ENCODE measurements around the gene CMA1.
"Not testable (repeated sequence)": the region's sequence is repeated elsewhere in the genome, so short reads cannot be mapped to it uniquely, and the experiment has no call there.

CMA1 gene

GRCh38 chr14:24508155-24508840, at the start of gene CMA1:
TSS of gene CMA1 (minus strand) at chr14:24508265. CDS start at chr14:24508235, 30 bp downstream.
- no peak for TF ChIP-seq CTCF (conservative IDR thresholded peaks at IDR 0.05; ENCODE audit: control insufficient read depth, insufficient read depth, low read depth, low read length)
- DNase-seq (ENCODE audit: low read depth) = no peak
- no peak within 1 kb of the TSS for H3K4me3 ChIP-seq (ENCODE audit: control insufficient read depth, low read depth, low read length)

DNA sequence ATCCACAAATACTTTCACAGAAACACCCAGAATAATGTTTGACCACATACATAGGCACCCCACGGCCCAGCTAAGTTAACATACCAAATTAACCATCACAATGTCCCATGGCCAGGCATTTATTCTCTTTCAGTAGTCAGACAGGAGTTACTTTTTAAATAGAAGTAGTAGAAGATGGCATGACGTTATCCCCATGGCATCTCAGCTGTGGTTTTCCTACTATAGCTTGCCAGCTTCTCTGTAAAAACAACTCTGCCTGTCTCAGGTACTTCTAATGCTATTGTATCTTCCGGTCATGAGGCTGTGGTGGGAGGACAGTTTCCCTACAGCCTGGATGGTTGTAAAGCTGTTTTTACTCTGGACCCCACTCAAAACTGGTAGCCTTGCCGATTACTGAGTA, 48.7 kb upstream of the CMA1 start:
- no peak for TF ChIP-seq CTCF (conservative IDR thresholded peaks at IDR 0.05; ENCODE audit: control insufficient read depth, insufficient read depth, low read depth, low read length)
- peak; percentile 2 for DNase-seq (ENCODE audit: low read depth)
- H3K4me3 ChIP-seq (ENCODE audit: control insufficient read depth, low read depth, low read length) = no peak overlapping the region

GRCh38 chr14:24549064-24549463, 41.0 kb upstream of the CMA1 start:
- H3K4me3 ChIP-seq (ENCODE audit: control insufficient read depth, low read depth, low read length); DNase-seq (ENCODE audit: low read depth): not testable (repeated sequence)

- DNase-seq (ENCODE audit: low read depth) = peak; percentile 1
- H3K4me3 ChIP-seq (ENCODE audit: control insufficient read depth, low read depth, low read length) = no peak overlapping the region
- no peak for TF ChIP-seq CTCF (conservative IDR thresholded peaks at IDR 0.05; ENCODE audit: control insufficient read depth, insufficient read depth, low read depth, low read length)
Observed at GRCh38 chr14:24542346-24542936, 34.4 kb upstream of the CMA1 start.

- no peak for DNase-seq (ENCODE audit: low read depth)
- no peak for TF ChIP-seq CTCF (conservative IDR thresholded peaks at IDR 0.05; ENCODE audit: control insufficient read depth, insufficient read depth, low read depth, low read length)
- H3K4me3 ChIP-seq (ENCODE audit: control insufficient read depth, low read depth, low read length) = no peak overlapping the region
Observed at GRCh38 chr14:24535737-24536136, 27.7 kb upstream of the CMA1 start.

DNA sequence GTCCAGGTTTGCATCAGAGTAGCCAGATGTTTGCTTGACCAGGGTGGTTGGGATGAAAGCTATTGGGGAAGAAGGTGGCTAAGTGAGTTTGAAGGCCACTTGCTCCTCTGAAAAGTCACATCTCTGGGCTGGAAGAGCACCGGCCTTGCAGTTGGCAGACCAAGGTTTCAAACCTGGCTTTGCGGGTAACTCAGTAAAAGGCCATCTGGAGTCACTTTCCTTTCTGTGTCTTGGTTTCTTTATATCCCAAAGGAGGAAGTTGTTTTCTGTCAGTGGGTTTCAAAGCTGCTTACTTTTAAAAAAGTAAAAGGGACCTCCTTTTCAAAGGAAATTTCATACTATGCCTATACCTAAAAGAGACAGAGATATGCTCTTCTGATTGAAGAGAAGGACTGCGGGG, 26.2 kb upstream of the CMA1 start:
- no peak overlapping the region for H3K4me3 ChIP-seq (ENCODE audit: control insufficient read depth, low read depth, low read length)
- TF ChIP-seq CTCF (conservative IDR thresholded peaks at IDR 0.05; ENCODE audit: control insufficient read depth, insufficient read depth, low read depth, low read length) = no peak
- no peak for DNase-seq (ENCODE audit: low read depth)

GRCh38 chr14:24525877-24526620, 18.0 kb upstream of the CMA1 start:
- DNase-seq (ENCODE audit: low read depth); H3K4me3 ChIP-seq (ENCODE audit: control insufficient read depth, low read depth, low read length): not testable (repeated sequence)
